Activated gamma-delta T cell treated with anti-CD3 and anti-CD28 coated beads, Interleukin-2, amount 50 U/mL, for 16 hours (primary cell): Measurements from ENCODE around the gene GLT8D2.
"Not testable (repeated sequence)": the region's sequence is repeated elsewhere in the genome, so short reads cannot be mapped to it uniquely, and the experiment has no call there.

Experiments
- DNase-seq: peaks from one replicate; pipeline ENCODE4 v3.0.0-alpha.2; 2020; ENCODE audit warnings: low read depth

Gene GLT8D2

GRCh38 chr12:104050436-104050835, 449 bp upstream of the GLT8D2 start:
- DNase-seq = no peak

GRCh38 chr12:104049278-104049902, 597 bp downstream of the GLT8D2 start:
- no peak for DNase-seq

- DNase-seq = no peak
These were observed 1.2 kb downstream of the GLT8D2 start for GRCh38 chr12:104048811-104049210.

GRCh38 chr12:104048162-104048561, 1.8 kb downstream of the GLT8D2 start:
- DNase-seq = no peak

GRCh38 chr12:104046306-104046705, 3.7 kb downstream of the GLT8D2 start:
- no peak for DNase-seq

GRCh38 chr12:104044158-104044557, 5.8 kb downstream of the GLT8D2 start:
- DNase-seq = no peak

GRCh38 chr12:104042580-104042979, 7.4 kb downstream of the GLT8D2 start:
- no peak for DNase-seq

- not testable (repeated sequence) for DNase-seq
These were observed 10.2 kb downstream of the GLT8D2 start for GRCh38 chr12:104039769-104040168.

GRCh38 chr12:104036143-104036542, 13.8 kb downstream of the GLT8D2 start:
- not testable (repeated sequence) for DNase-seq

GRCh38 chr12:104030596-104030995, 19.4 kb downstream of the GLT8D2 start:
- not testable (repeated sequence) for DNase-seq

- DNase-seq = no peak
These were observed 23.0 kb downstream of the GLT8D2 start for GRCh38 chr12:104026841-104027599.

- no peak for DNase-seq
These were observed 24.2 kb downstream of the GLT8D2 start for GRCh38 chr12:104025771-104026170.

- no peak for DNase-seq
These were observed 25.6 kb downstream of the GLT8D2 start for GRCh38 chr12:104024348-104024747.

GRCh38 chr12:104023710-104024109, 26.3 kb downstream of the GLT8D2 start:
- no peak for DNase-seq

GRCh38 chr12:104022786-104023185, 27.2 kb downstream of the GLT8D2 start:
- no peak for DNase-seq

- not testable (repeated sequence) for DNase-seq
These were observed 28.1 kb downstream of the GLT8D2 start for GRCh38 chr12:104021862-104022261.

- DNase-seq = no peak
These were observed 37.7 kb downstream of the GLT8D2 start for GRCh38 chr12:104012331-104012730.

GRCh38 chr12:104011253-104011652, 38.7 kb downstream of the GLT8D2 start:
- DNase-seq = no peak

GRCh38 chr12:104010606-104011169, 39.3 kb downstream of the GLT8D2 start:
- no peak for DNase-seq

- DNase-seq = no peak
These were observed 39.9 kb downstream of the GLT8D2 start for GRCh38 chr12:104010121-104010520.

GRCh38 chr12:104006929-104007328, 43.1 kb downstream of the GLT8D2 start:
- no peak for DNase-seq

GRCh38 chr12:104003596-104003995, 46.4 kb downstream of the GLT8D2 start:
- DNase-seq = no peak

GRCh38 chr12:104002686-104003085, 47.3 kb downstream of the GLT8D2 start:
- no peak for DNase-seq
